ENCODE results near the gene KLF16. TPM values are rescaled to one million over a fixed set of nuclear protein-coding genes. Genes with fewer than 3 reads are reported as not detected.

Gene KLF16
- total RNA-seq, 2 experiments from 2014 or later: 83.8 to 89.2 TPM

- Histone ChIP-seq H3K27me3 (ENCODE audit: control insufficient read depth in 1 of 2, insufficient read depth in 2 of 2, low read length in 2 of 2) (no peaks in the 10 kb centered on the region), H3K36me3 (ENCODE audit: insufficient read depth, low read length) (peaks cover 32% of the 10 kb centered on the region), H3K4me3 (ENCODE audit: low read length) (no peak overlapping the region), H3K4me1 (ENCODE audit: insufficient read depth, low read length) (peaks cover 87% of the 10 kb centered on the region), H3K9me3 (ENCODE audit: control insufficient read depth in 1 of 2, insufficient read depth in 1 of 2, low read length in 2 of 2) (no peaks in the 10 kb centered on the region), H3K27ac (ENCODE audit: low read depth in 1 of 2, low read length in 2 of 2) (no peak overlapping the region)
- POLR2A ChIA-PET: no interaction called here
- Mint-ChIP-seq H3K27me3 (no peaks in the 10 kb centered on the region), H3K9me3 (no peaks in the 10 kb centered on the region), H3K4me1 (ENCODE audit: low read depth) (peaks cover 49% of the 10 kb centered on the region), H3K36me3 (ENCODE audit: low read depth) (peaks cover 26% of the 10 kb centered on the region), H3K27ac (no peak overlapping the region), H3K4me3 (peak overlapping the region; percentile 56)
- TF ChIP-seq CTCF (IDR thresholded peaks at IDR 0.05): no peak
- no peak for DNase-seq
- CTCF ChIA-PET: interaction anchor here (1.7 kb wide), 1 partner anchor 18 kb away, joined by 4 read pairs; no protein-coding TSS in a partner anchor
- intact Hi-C loops (cut with DNase I, micrococcal nuclease): no loop called here
- ATAC-seq (ENCODE audit: poor library complexity): no peak
Observed at GRCh38 chr19:1843646-1844394, 19.6 kb downstream of the KLF16 start.

GRCh38 chr19:1843116-1843515, 20.3 kb downstream of the KLF16 start:
- no peak for TF ChIP-seq CTCF (IDR thresholded peaks at IDR 0.05)
- Mint-ChIP-seq H3K27ac (no peak overlapping the region), H3K4me1 (ENCODE audit: low read depth) (peaks cover 45% of the 10 kb centered on the region), H3K4me3 (no peak overlapping the region), H3K27me3 (no peaks in the 10 kb centered on the region), H3K9me3 (no peaks in the 10 kb centered on the region), H3K36me3 (ENCODE audit: low read depth) (peaks cover 23% of the 10 kb centered on the region)
- Histone ChIP-seq H3K27me3 (ENCODE audit: control insufficient read depth in 1 of 2, insufficient read depth in 2 of 2, low read length in 2 of 2) (no peaks in the 10 kb centered on the region), H3K4me1 (ENCODE audit: insufficient read depth, low read length) (peaks cover 85% of the 10 kb centered on the region), H3K27ac (ENCODE audit: low read depth in 1 of 2, low read length in 2 of 2) (no peak overlapping the region), H3K4me3 (ENCODE audit: low read length) (no peak overlapping the region), H3K9me3 (ENCODE audit: control insufficient read depth in 1 of 2, insufficient read depth in 1 of 2, low read length in 2 of 2) (no peaks in the 10 kb centered on the region), H3K36me3 (ENCODE audit: insufficient read depth, low read length) (peaks cover 37% of the 10 kb centered on the region)
- ATAC-seq (ENCODE audit: poor library complexity): no peak
- no peak for DNase-seq
- CTCF ChIA-PET: interaction anchor here (1.0 kb wide), 1 partner anchor 17 kb away, joined by 3 read pairs; no protein-coding TSS in a partner anchor
- intact Hi-C loops (cut with DNase I, micrococcal nuclease): no loop called here
- POLR2A ChIA-PET: no interaction called here

GRCh38 chr19:1841209-1841924, 22.0 kb downstream of the KLF16 start:
- TF ChIP-seq CTCF (IDR thresholded peaks at IDR 0.05): no peak
- peaks cover 40% of the 10 kb centered on the region for H3K36me3 ChIP-seq (ENCODE audit: insufficient read depth, low read length)
- no peak for ATAC-seq (ENCODE audit: poor library complexity)
- H3K27me3 ChIP-seq (ENCODE audit: control insufficient read depth in 1 of 2, insufficient read depth in 2 of 2, low read length in 2 of 2): no peaks in the 10 kb centered on the region
- Mint-ChIP-seq H3K36me3 (ENCODE audit: low read depth) (peaks cover 17% of the 10 kb centered on the region), H3K9me3 (no peaks in the 10 kb centered on the region), H3K27ac (no peak overlapping the region), H3K4me1 (ENCODE audit: low read depth) (peaks cover 33% of the 10 kb centered on the region), H3K27me3 (no peaks in the 10 kb centered on the region), H3K4me3 (peak overlapping the region; percentile 58)
- no peaks in the 10 kb centered on the region for H3K9me3 ChIP-seq (ENCODE audit: control insufficient read depth in 1 of 2, insufficient read depth in 1 of 2, low read length in 2 of 2)
- intact Hi-C loops (cut with DNase I, micrococcal nuclease): no loop called here
- peaks cover 83% of the 10 kb centered on the region for H3K4me1 ChIP-seq (ENCODE audit: insufficient read depth, low read length)
- no peak overlapping the region for H3K27ac ChIP-seq (ENCODE audit: low read depth in 1 of 2, low read length in 2 of 2)
- no peak for DNase-seq
- ChIA-PET CTCF (no interaction called here), POLR2A (no interaction called here)
- H3K4me3 ChIP-seq (ENCODE audit: low read length): no peak overlapping the region
